ENCODE data around the gene RHO. TPM values are rescaled to one million over a fixed set of nuclear protein-coding genes. Genes with fewer than 3 reads are reported as not detected.

The RHO gene
- total RNA-seq, 2 experiments from 2014 or later: not detected

Other genes starting within 250 kb of the RHO start
- 10 to 100 TPM; 58.4 to 61.5 TPM for gene HMCES, start 249.8 kb upstream of the RHO start, total RNA-seq
- gene EFCAB12, start 100.0 kb upstream of the RHO start, total RNA-seq: under 1 TPM; 0.31 to 0.45 TPM
- 10 to 100 TPM; 50.5 to 53.7 TPM for gene MBD4, start 88.7 kb upstream of the RHO start, total RNA-seq
- gene IFT122, start 88.4 kb upstream of the RHO start, total RNA-seq: 10 to 100 TPM; 21.5 to 25.5 TPM
- not detected for gene H1-8, start 14.5 kb downstream of the RHO start, total RNA-seq
- gene PLXND1, start 78.0 kb downstream of the RHO start, total RNA-seq: 1 to 10 TPM; 7.2 to 8.6 TPM

Measured in activated CD4-positive, alpha-beta memory T cell treated with anti-CD3 and anti-CD28 coated beads for 36 hours (primary cell).